22Rv1 (cell line): Measurements from ENCODE around the gene ACOD1.

Experiments
- ZFX ChIP-seq: fragments of 450-650 bp; IDR thresholded peaks from 2 replicates; pipeline ENCODE4 v1.6.1; 2017; ENCODE audit warnings: antibody characterized with exemption, borderline replicate concordance
- TF ChIP-seq, protein P1 (sequence below): fragments of 450-650 bp; IDR thresholded peaks from 2 replicates; pipeline ENCODE4 v1.5.1; 2017; ENCODE audit warnings: mild to moderate bottlenecking

GRCh38 chr13:76954538-76954937 is 6.2 kb downstream of the ACOD1 start:
- TF ChIP-seq, protein P1, sequence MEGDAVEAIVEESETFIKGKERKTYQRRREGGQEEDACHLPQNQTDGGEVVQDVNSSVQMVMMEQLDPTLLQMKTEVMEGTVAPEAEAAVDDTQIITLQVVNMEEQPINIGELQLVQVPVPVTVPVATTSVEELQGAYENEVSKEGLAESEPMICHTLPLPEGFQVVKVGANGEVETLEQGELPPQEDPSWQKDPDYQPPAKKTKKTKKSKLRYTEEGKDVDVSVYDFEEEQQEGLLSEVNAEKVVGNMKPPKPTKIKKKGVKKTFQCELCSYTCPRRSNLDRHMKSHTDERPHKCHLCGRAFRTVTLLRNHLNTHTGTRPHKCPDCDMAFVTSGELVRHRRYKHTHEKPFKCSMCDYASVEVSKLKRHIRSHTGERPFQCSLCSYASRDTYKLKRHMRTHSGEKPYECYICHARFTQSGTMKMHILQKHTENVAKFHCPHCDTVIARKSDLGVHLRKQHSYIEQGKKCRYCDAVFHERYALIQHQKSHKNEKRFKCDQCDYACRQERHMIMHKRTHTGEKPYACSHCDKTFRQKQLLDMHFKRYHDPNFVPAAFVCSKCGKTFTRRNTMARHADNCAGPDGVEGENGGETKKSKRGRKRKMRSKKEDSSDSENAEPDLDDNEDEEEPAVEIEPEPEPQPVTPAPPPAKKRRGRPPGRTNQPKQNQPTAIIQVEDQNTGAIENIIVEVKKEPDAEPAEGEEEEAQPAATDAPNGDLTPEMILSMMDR, result no peak
- TF ChIP-seq ZFX, result no peak
